ENCODE measurements around the gene AMN1. TPM values are rescaled to one million over a fixed set of nuclear protein-coding genes. Genes with fewer than 3 reads are reported as not detected.
"Not testable (repeated sequence)": the region's sequence is repeated elsewhere in the genome, so short reads cannot be mapped to it uniquely, and the experiment has no call there.

The AMN1 gene
- polyA plus RNA-seq, 10 donors = 8.3 to 13.1 (median 10.4) TPM

DNA sequence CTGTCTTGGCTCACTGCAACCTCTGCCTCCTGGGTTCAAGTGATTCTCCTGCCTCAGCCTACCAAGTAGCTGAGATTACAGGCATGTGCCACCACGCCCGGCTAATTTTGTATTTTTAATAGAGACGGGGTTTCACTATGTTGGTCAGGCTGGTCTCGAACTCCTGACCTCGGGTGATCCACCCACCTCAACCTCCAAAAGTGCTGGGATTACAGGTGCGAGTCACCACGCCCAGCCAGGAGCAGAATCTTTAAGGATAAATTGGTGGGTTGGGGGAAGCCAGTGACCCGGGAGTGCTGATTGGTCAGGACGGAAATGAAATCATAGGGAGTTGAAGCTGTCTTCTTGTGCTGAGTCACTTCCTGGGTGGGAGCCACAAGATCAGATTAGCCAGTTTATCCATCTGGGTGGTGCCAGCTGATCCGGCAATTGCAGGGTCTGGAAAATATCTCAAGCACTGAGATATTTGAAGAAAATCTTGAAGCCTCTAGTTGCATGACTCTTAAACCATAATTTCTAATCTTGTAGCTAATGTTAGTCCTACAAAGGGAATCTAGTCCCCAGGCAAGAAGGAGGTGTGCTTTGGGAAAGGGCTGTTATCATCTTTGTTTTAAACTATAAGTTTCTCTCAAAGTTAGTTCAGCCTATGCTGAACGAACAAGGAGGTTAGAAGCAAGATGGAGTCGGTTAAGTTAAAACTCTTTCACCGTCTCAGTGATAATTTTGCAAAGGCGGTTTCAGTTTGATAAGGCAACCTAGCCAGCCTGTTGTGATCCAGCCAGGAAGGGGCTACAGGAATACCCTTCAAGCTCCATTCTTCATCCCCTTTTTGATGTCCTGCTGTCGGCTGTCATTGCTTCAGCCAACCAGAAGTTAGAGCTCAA lies 5.0 kb upstream of the AMN1 start:
- not testable (repeated sequence) for DNase-seq

- DNase-seq = peak in 1 of 3 donors; percentile 38
Measured at GRCh38 chr12:31732926-31733548, 4.2 kb upstream of the AMN1 start.

DNA sequence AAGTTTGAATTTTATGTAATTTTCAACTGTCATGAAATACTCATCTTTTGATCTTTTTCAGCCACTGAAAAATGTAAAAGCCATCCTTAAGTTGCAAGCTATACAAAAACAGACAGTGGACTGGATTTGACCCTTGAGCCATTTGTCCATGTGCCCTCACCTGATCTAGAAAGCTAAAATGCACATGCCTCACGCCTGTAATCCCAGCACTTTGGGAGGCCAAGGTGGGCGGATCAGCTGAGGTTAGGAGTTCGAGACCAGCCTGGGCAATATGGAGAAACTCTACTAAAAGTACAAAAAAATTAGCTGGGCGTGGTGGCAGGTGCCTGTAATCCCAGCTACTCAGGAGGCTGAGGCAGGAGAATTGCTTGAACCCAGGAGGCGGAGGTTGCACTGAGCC lies 2.4 kb upstream of the AMN1 start:
- not testable (repeated sequence) for DNase-seq

DNA sequence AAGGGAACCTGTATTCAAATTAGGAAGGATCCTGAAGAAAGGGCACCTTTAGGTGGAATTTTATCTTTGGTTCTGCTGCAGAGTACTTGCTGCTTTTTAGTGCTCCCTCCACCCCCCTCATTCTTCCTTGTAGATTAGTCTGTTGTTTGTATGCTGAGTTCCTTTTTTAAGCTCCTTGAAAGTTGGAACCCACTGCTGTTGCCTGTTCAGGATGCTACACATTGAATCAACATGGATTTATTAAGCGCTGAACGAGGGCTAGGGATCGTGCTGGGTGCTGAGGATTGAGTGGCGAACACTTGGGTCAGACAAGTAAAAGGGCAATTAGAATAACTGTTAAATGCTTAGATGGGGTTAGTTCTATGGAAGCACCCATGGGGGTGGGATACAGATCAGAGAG lies 884 bp upstream of the AMN1 start:
- DNase-seq = no peak

GRCh38 chr12:31728289-31728916 lies 418 bp downstream of the AMN1 start:
- DNase-seq = no peak

- DNase-seq = no peak
Measured at GRCh38 chr12:31727192-31727591, 1.6 kb downstream of the AMN1 start.

DNA sequence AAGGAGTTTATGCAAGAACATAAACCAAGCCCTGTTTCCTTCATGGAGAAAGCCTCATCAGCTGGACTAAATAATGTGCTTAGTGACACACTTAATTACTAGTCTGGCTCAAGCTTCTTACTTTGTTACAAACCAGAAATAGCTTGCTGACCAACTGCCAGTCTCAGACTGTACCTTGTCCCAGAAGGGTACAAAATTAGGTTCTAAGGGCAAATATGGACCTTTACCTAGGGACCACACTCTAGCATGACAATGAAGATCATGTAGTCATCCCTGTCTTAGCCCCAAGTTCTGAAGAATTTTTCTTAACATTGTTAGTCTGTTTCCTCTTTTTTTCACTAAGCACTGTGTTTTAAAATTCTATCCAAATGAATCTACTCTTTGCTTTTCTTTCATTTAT lies 2.2 kb downstream of the AMN1 start:
- DNase-seq = no peak

- no peak for DNase-seq
Measured at GRCh38 chr12:31724557-31724956, 4.3 kb downstream of the AMN1 start.

DNA sequence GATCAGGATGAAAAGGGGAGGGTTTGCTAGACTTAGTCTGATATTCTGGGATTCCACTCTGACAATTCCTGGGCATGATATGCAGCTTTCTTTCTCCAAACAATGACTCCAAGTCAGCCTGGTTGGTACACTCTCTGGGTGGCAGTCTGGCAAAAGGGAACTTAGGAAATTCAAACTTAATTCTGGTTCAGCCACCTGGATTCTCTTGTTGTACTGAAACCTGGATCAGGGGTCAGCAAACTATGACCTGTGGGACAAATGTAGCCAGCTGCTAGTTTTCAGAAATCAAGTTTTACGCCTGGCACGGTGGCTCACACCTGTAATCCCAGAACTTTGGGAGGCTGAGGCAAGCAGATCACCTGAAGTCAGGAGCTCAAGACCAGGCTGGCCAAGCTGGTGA lies 6.2 kb downstream of the AMN1 start:
- no peak for DNase-seq

DNA sequence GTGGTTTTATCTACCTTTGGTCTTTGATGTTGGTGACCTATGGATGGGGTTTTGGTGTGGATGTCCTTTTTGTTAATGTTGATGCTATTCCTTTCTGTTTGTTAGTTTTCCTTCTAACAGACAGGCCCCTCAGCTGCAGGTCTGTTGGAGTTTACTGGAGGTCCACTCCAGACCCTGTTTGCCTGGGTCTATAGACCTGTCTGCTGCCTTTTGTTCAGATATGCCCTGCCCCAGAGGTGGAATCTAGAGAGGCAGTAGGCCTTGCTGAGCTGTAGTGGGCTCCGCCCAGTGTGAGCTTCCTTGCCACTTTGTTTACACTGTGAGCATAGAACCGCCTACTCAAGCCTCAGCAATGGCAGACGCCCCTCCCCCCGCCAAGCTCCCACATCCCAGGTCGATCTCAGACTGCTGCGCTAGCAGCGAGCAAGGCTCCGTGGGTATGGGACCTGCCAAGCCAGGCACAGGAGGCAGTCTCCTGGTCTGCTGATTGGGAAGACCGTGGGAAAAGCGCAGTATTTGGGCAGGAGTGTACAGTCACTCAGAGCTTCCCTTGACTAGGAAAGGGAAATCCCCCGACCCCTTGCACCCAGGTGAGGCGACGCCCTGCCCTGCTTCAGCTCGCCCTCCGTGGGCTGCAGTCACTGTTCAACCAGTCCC lies 10.2 kb downstream of the AMN1 start:
- DNase-seq = not testable (repeated sequence)

DNA sequence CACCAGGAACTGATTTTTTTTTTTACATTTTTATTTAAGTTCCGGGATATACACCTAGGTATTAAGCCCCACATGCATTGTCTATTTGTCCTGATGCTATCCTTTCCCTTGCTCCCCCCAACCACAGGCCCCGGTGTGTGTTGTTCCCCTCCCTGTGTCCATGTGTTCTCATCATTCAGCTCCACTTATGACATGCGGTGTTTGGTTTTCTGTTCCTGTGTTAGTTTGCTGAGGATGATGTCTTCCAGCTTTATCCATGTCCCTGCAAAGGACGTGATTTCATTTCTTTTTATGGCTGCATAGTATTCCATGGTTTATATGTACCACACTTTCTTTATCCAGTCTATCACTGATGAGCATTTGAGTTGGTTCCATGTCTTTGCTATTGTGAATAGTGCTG lies 11.8 kb downstream of the AMN1 start:
- DNase-seq = not testable (repeated sequence)

- peak in 1 of 3 donors; percentile 27 for DNase-seq
Measured at GRCh38 chr12:31715283-31715825, 13.5 kb downstream of the AMN1 start.

DNA sequence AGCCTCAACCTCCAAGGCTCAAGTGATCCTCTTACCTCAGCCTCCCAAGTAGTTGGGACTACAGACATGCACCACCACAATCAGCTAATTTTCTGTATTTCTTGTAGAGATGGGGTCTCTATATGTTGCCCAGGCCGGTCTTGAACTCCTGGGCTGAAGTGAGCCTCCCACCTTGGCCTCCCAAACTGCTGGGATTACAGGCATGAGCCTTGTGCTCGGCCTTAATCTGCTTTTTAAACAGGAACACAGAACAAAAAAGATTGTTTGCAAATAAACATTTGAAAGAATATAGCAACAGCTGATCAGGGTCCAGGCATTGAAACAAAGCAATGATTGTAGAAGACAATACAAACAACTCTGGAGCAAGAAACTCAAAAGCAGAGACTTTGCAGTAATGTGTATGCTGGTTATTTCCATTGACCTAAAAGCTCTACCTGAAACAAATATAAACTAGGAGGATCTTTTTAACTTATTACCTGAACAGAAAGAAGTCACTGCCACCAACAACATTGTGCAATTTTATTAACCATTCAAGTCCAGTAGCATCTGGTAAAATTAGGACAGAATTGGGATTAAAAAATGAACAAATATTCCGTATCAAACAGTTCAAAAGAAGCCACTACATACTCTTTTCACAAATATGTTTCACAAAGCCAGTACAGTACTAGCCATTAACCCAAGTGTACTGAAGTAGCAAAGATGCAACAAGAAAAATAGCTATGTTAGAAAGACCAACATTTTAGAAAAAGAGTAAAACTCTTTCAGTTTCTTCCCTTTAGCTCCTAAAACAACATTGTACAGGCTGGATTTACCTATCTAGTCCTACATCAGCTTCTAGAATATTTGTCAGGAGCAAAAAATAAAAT lies 14.2 kb downstream of the AMN1 start:
- no peak for DNase-seq

GRCh38 chr12:31712877-31713276 lies 15.9 kb downstream of the AMN1 start:
- no peak for DNase-seq

DNA sequence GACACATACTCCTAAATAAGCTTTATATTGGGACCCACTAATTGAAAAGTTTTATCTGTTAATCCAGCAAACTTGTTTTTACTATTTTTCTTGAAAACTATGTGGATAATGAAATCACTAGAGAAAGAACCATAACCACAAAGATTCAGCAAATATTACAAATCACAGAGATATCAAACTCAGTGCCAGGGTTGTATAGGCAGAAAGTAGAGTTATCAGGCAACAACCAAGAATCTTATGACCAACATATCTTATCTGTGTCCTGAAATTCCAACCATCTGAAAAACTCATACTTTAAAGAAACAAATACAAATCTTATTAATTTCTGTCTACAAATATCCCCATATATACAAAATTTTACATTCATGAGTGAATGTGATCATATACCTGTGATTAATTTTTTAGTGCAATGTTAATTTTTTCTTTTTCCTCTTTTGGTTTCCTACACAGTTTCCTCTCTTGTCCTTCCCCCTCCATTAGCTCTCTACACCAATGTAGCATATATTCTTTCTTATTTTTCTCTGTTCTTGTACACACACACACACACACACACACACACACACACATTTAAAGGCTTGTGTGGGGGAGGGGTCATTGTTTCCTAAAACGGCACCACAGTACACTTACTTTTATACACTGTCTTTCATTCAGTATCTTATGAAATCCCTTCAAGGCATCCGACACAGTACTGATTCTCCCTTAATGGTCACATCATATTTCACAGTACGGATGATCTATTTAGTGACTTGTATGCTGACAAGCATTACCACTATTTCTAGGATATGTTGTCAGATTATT lies 18.6 kb downstream of the AMN1 start:
- no peak for DNase-seq

DNA sequence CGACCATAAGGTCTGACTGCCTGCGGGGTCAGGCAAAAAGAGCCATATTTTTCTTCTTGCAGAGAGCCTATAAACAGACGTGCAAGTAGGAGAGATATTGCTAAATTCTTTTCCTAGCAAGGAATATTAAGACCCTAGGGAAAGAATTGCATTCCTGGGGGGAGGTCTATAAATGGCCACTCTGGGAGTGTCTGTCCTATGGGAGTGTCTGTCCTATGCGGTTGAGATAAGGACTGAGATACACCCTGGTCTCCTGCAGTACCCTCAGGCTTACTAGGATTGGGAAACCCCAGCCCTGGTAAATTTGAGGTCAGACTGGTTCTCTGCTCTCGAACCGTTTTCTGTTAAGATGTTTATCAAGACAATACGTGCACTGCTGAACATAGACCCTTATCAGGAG lies 20.7 kb downstream of the AMN1 start:
- not testable (repeated sequence) for DNase-seq

- DNase-seq = no peak
Measured at GRCh38 chr12:31705621-31706020, 23.2 kb downstream of the AMN1 start.

DNA sequence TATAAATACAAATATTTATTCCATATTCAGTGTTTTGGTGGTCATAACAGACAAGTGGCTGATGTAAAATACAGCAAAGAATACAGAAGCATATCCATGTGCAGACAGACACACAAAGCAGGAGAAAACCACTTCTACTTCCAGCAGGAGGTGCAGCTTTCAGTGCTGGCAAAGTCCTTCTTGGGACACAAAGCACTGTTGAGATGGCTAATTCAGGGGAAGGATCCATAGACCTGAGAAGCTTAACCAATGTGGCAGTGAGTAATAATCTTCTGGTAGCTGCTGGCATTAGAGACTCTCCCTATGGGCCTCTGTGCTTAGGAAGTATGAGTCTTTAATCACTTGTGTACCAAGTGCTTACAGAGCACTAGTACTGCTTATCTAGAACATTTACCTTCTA lies 26.8 kb downstream of the AMN1 start:
- DNase-seq = no peak

DNA sequence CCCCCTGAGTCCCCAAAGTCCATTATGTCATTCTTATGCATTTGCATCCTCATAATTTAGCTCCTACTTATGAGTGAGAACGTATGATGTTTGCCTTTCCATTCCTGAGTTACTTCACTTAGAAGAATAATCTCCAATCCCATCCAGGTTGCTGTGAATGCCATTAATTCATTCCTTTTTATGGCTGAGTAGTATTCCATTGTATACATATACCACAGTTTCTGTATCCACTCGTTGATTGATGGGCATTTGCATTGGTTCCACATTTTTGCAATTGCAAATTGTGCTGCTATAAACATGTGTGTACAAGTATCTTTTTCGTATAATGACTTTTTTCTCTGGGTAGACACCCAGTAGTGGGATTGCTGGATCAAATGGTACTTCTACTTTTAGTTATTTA lies 38.9 kb downstream of the AMN1 start:
- DNase-seq = not testable (repeated sequence)

DNA sequence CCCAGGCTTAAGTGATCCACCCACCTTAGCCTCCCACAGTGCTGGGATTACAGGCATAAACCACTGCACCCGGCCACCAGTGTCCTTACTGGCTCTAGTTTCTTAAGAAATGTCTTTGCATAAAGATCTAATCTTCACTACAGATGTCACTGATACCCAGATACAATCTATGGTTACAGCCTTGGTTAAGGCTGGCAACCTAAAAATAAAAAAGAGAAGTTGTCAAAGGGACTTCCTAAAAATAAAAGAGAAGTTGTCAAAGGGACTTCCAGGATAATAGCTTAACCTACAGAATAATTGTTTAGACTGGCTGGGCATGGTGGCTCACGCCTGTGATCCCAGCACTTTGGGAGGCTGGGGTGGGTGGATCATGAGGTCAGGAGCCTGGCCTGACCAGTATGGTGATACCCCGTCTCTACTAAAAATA lies 41.7 kb downstream of the AMN1 start:
- DNase-seq = peak in 1 of 3 donors; percentile 9
